Measurements from ENCODE around the gene ZNF765. TPM values are rescaled to one million over a fixed set of nuclear protein-coding genes. Genes with fewer than 3 reads are reported as not detected.
"Not testable (repeated sequence)": the region's sequence is repeated elsewhere in the genome, so short reads cannot be mapped to it uniquely, and the experiment has no call there.

The ZNF765 gene
- 8.8 TPM for polyA plus RNA-seq (ENCODE audit: insufficient read length)

DNA sequence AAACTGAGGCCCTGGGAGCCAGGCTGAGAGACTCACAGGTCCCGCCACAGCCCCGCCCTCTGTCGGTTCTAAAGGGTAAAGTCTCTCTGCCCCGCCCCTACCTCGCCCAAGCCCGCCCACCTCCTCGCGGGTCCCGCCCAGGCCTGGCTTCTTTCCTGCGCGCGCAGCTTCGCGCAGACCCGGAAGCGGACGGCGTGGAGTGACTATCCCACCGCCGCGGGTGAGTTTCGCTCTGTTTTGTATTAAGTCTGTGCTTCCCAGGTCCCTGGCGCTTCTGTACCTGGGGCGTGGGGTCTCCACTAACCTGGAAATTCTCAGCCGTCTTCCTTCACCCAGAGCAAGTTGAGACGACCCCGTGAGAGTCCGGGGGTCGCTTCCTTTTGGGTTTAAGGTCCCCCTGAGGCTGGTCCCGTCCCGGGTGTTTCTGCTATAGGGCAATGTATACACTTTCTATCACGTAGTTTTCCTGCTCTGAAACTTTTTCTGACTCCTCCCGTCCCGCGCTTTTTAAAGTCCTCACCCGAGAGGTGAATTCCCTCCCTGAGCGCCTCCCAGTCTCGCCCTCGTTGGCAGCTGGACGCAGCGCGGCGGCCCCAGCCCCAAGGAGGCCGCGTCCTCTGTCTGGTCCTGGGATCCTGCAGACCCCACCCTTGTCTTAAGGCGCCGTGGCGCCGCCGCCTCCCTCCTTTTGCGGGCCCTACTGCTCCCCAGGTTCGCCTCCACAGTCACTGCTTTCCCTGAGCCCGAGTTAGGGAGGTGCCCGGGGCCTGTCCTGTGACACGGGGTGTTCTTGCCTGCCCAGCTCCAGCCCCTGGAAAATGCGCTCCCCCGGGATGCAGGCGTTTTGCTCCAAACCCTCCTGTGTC lies at the start of gene ZNF765:
Gene ZNF765, plus strand, starts transcription at position 176 of the 866 bp plus-strand sequence. CDS start 2,867 bp downstream, outside the sequence.
- peak; percentile 94 for DNase-seq

DNA sequence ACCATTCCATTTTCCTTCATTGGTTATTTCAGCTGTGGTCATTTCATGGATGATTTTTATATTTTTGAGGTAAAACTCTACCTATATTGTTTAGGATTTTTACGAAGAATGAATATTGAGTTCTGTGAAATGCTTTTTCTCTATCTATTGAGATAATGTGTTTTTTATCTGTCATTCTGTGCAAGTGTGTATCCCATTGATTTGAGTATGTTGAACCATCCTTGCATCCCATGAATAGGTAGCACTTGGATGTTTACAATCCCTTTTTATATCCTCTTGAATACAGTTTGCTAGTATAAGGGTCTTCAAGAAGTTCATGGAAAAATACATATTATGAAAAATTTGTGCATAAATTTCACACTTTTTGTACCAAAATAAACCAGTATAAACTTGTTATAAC lies 39.2 kb upstream of the ZNF765 start:
- DNase-seq: no peak

DNA sequence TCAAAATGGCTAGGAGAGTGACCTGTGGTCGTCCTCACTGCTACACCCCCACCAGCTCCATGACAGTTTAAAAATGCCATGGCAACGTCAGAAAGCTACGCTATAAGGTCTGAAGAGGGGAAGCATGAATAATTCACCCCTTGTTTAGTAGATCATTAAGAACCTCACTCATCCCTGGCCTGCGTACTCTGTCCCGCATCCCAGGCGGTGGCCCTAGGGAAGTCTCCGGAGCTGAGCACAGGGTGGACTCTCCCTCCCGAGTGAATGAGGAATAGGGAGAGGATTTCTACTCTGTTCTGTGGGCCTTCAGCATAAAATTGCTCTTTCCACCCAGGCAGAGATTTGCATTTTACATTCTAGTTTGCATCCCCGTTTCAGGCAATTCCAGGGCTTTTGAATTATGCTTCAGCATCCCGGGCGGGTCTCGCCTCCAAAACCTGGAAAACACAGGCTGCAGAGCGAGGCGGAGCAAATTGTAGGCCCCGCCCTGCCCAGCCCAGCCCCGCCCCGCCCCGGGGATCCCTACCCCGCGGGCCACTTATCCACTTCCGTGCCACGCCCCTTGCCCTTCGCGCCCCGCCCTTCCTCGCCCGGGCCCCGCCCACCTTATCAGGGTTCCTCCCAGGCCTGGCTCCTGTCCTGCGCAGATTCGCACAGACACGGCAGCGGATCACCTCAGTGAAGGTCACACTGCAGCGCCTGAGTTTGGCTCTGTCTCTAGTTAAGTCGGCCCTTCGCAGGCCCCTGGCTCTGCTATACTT lies 36.9 kb upstream of the ZNF765 start:
- no peak for DNase-seq

DNA sequence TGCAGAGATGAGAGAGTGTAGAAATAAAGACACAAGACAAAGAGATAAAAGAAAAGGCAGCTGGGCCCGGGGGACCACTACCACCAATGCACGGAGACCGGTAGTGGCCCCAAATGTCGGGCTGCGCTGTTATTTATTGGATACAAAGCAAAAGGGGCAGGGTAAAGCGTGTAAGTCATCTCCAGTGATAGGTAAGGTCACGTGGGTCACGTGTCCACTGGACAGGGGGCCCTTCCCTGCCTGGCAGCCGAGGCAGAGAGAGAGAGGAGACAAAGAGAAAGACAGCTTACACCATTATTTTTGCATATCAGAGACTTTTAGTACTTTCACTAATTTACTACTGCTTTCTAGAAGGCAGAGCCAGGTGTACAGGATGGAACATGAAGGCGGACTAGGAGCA lies 34.9 kb upstream of the ZNF765 start:
- not testable (repeated sequence) for DNase-seq

DNA sequence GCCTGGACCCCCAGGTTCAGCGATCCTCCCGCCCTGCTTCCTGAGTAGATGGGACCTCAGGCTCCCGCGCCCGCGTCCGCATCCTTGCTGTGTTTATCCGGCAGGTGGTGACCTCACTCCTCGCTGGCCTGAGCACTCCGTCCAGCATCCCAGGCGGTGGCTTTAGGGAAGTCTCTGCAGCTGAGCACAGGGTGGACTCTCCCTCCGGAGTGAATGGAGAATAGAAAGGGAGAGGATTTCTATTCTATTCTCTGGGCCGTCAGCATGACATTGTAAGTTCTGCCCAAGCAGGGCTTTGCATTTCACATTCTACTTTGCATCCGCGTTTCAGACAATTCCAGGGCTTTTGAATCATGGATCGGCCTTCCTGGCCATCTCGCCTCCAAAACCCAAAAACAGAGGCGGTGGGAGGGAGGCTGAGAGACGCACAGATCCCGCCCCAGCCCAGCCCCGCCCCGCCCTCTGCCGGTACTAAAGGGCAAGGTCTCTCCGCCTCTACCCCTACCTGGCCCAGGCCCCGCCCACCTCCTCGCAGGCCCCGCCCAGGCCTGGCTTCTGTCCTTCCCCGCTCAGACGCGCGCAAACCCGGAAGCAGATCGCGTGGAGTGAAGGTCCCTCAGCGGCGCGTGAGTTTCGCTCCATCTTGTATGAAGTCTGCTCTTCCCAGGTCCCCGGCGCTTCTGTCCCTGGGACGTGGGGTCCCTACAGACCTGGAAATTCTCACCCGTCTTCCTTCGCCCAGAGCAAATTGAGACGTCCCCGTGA lies 29.6 kb upstream of the ZNF765 start, which contains the start of gene ZNF525:
Gene ZNF525, plus strand, starts transcription at position 572 of the 765 bp plus-strand sequence. CDS start 6,577 bp downstream, outside the sequence.
- peak; percentile 88 for DNase-seq

DNA sequence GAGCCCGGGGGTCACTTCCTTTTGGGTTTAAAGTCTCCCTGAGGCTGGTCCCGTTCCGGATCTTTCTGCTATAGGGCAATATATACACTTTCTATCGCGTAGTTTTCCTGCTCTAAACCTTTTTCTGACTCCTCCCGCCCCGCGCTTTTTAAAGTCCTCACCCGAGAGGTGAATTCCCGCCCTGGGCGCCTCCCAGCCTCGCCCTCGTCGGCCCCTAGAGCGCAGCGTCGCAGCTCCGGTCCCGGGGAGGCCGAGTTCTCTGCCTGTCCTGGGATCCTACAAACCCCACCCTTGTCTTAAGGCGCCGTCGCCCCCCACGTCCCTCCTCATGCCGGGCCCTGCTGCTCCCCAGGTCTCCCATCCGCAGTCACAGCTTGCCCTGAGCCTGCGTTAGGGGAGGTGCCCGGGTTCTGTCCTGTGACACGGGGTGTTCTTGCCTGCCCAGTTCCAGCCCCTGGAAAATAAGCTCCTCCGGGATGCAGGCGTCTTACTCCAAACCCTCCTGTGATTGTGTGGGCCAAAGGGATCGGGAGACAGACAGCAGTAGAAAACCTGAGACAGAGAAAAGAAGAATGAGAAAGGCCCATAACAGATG lies 29.0 kb upstream of the ZNF765 start:
- no peak for DNase-seq

DNA sequence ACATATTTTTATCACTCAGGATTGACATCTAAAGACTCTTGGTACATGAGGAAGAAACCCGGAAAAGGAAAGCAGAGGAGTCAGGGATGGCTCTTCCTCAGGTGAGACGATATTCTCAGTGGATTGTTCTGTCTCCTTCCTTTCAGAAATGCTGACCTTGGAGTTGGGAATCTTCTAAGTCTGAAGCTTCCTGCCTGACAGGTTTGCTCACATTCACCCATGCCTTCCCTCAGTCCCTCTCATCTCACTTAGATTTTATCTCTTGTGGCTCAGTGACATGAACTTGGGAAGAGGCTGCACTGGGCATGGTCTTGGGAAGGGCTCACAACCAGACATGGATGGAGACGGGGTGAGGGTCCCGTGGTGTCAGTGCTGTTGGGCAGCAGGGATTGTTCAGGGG lies 22.8 kb upstream of the ZNF765 start:
- no peak for DNase-seq

DNA sequence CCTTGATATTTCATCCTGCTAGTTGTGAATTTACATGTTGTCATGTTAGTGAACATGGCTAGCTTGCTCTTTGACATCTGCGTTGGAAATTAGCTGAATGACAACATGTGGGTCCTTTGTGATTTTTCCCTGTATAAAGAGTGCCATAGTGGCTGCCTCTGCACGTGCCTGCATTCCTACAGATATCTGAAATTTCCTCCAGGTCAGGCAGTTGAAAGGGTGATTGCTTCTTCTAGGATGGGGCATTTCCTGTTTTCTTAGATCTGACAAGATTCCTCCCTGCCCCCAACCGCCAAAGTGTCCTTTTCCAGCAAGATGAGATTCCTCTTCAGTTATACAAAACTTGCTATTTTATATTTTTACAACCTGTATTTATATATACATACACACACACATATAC lies 20.7 kb upstream of the ZNF765 start:
- DNase-seq: no peak

DNA sequence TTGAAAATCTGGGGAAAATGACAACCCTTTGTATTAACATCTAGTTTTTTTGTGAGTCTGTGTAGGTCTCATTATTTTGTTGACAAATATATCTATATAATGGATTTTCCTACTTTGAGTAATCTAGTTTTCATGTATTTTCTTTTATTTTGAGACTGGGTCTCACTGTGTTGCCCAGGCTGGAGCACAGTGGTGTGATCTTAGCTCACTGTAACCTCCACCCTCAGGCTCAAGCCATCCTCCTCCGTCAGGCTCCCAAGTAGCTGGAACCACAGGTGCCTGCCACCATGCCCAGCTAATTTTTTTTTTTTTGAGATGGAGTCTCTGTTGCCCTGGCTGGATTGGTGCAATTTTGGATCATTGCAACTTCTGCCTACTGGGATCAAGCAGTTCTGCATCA lies 20.2 kb upstream of the ZNF765 start:
- DNase-seq: no peak

DNA sequence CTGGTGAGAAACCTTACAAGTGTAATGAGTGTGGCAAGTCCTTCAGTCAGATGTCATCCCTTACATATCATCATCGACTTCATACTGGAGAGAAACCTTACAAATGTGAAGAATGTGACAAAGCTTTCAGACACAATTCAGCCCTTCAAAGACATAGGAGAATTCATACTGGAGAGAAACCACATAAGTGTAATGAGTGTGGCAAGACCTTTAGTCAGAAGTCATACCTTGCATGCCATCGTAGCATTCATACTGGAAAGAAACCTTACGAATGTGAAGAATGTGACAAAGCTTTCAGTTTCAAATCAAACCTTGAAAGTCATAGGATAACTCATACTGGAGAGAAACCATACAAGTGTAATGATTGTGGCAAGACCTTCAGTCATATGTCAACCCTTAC lies 13.6 kb upstream of the ZNF765 start:
- no peak for DNase-seq

DNA sequence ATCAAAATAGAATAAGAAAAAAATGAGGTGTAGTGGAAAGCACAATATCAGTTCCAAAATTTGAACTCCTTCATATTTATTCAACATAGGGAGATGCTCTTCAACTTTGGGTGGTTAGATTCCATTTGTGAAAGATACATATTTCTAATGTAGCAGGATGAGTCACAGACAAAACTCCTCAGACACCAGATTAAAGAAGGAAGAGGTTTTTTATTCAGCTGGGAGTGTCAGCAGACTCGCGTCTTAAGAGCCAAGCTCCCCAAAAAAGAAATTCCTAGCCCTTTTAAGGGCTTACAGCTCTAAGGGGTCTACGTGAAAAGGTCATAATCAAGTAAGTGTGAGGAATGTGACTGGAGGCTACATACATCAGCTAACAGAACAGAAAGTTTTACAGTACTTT lies 6.8 kb upstream of the ZNF765 start:
- DNase-seq: no peak

DNA sequence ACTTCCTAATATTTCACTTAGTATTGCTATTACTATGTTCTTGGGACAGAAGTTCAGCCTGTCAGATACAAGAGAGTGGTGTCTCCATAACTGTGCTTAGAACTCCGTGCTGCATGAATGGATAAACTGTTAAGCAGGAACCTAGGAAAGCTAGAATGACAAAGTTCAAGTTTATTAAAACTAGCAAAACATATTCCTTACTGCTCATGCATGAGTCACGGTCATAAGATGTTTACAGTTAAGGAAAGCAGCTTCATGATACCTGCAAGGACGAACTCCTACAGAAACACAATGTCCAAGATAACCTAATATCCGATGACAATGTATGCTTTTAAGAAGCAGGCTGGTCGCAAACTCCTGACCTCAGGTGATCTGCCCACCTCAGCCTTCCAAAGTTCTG lies 6.0 kb upstream of the ZNF765 start:
- no peak for DNase-seq

DNA sequence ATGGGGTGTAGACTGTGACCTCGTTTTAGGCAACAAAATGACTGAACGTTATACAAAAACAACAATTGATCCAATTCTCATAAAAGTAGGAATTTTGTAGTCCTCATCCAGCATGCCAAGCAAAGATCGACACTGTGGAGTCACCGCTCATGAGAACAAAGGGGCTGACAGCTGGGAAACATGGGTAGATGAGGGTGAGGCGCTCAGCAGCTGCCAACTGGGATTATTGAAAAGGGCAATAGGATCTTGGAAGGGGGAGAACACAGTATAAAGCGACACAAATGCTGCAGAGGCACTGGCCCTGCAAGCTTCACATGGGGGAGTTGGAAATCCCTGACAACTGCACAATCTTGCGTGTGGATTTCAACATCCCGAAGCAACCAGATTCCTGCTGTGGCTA lies 5.4 kb upstream of the ZNF765 start:
- peak; percentile 20 for DNase-seq

DNA sequence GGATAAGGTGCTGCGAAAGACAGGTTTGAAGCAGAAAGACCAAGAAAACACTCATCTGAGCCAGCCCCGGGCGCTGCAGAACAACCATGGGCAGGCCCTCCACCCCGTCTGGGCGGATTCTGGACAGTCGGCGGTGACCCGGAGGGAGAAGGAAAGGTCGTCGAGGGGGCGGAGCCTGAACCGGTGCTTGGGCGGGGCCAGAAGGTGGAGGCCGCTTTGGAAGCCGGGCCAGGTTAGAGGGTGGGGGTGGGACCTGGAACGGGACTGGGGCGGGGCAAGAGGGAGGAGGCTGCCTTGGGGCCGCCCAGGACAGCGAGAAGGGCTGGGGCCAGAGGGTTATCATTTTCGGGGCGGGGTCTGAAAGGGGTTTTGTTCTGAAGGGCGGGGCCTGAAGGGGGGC lies 5.0 kb upstream of the ZNF765 start:
- DNase-seq: peak; percentile 4

DNA sequence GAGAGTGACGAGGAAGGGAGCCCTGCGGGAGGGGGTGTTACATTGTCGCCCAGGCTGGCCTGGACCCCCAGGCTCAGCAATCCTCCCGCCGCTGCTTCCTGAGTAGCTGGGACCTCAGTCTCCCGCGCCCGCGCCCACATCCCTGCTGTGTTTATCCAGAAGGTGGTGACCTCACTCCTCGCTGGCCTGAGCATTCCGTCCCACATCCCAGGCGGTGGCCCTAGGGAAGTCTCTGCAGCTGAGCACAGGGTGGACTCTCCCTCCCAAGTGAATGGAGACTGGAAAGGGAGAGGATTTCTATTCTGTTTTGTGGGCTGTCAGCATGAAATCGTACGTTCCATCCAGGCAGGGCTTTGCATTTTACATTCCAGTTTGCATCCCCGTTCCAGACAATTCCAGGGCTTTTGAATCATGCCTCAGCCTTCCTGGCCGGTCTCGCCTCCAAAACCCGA lies 401 bp upstream of the ZNF765 start:
- peak; percentile 49 for DNase-seq

DNA sequence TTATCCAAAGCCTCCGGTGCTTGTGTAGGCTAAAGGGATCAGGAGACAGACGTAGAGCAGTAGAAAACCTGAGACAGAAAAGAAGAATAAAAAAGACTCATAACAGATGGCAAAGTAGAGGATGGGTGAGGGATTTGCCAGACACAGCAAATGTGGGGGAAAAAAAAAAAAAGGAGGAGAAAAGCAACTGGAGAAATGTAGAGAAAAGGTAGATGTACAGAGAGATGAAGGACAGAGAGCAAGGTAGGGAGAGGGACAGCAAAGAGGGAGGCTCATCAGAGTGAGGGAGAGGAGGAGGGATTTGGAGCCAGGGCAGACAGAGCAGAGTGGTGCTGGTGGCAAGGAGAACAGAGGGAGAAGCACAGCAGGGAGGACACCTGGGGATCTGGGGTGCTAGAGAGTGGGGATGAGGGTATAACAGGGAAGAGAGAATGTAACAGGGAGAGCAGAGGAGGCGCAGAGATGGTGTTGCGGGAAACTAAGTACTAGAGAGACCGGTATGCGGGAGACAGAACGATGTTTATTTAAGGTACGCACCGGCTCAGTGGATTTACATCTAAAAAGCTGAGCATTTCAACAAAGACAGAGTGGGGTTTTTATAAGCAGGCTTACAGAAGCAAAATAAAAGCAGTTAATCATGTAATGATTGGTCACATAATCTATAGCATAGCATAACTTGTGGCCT lies 1.0 kb downstream of the ZNF765 start:
- peak; percentile 8 for DNase-seq

DNA sequence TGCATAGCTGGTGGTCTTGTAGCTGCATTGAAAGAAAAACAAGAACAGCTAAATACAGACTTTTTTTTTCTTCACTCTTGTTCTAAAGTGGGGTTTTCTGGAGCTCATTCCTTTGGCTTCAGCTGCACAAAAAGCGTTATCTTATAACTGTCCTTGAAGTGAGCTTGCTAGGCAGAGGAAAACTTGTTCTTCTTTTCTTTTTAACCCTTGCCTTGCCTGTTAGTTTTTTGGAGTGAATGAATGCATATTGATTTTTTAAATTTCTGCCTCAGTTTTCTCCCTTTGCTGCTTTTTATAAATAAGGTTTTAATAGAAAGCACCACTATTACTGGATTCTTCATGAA lies 1.5 kb downstream of the ZNF765 start:
- DNase-seq: no peak

DNA sequence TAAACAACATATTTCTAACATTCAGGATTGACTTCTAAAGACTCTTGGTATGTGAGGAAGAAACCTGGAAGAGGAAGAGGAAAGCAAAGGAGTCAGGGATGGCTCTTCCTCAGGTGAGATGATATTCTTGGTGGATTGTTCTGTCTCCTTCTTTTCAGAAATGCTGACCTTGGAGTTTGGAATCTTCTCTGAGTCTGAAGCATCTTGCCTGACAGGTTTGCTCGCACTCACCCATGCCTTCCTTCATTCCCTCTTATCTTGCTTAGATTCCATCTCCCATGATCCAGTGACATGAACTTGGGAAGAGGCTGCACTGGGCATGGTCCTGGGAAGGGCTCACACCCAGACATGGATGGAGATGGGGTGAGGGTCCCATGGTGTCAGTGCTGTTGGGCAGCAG lies 3.0 kb downstream of the ZNF765 start:
- DNase-seq: not testable (repeated sequence)

DNA sequence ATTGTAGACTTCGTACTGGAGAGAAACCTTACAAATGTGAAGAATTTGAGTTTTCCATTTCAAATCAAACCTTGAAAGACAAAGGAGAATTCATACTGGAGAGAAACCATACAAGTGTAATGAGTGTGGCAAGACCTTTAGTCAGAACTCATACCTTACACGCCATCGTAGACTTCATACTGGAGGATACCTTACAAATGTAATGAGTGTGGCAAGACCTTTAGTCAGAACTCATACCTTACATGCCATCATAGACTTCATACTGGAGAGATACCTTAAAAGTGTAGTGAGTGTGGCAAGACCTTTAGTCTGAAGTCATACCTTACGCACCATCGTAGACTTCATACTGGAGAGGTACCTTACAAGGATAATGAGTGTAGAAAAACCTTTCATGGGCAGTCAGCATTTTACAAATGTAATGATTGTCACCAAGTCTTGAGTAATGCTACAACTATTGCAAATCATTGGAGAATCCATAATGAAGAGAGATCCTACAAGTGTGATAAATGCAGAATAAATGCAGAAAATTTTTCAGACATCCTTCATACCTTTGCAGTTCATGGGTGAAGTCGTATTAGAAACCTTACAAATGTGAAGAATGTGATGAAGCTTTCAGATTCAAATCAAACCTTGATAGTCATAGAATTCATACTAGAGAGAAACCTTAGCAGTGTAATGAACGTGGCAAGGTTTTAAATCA lies 14.7 kb downstream of the ZNF765 start:
- DNase-seq: no peak

DNA sequence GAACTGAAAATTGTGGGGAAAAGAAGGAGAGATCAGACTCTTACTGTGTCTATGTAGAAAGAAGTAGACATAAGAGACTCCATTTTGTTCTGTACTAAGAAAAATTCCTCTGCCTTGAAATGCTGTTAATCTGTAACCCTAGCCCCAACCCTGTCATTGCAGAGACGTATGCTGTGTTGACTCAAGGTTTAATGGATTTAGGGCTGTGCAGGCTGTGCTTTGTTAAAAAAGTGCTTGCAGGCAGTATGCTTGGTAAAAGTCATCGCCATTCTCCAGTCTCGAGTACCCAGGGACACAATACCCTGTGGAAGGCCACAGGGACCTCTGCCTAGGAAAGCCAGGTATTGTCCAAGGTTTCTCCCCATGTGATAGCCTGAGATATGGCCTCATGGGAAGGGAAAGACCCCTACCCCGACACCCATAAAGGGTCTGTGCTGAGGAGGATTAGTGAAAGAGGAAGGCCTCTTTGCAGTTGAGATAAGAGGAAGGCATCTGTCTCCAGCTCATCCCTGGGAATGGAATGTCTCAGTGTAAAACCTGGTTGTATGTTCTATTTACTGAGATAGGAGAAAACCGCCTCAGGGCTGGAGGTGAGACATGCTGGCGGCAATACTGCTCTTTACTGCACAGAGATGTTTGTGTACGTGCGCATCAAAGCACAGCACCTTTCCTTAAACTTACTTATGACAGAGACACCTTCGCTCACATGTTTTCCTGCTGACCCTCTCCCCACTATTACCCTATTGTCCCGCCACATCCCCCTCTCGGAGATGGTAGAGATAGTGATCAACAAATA lies 25.8 kb downstream of the ZNF765 start:
- not testable (repeated sequence) for DNase-seq

Measured in hindlimb muscle (tissue), 1 donor.